Measurements from ENCODE around the gene ACTN4. TPM values are rescaled to one million over a fixed set of nuclear protein-coding genes. Genes with fewer than 3 reads are reported as not detected.
"Not testable (repeated sequence)": the region's sequence is repeated elsewhere in the genome, so short reads cannot be mapped to it uniquely, and the experiment has no call there.

The ACTN4 gene
- total RNA-seq, 2 donors from 2014 or later = 1,019 to 1,060 TPM

GRCh38 chr19:38619361-38620174 is 27.9 kb upstream of the ACTN4 start:
- no peak for TF ChIP-seq CTCF (IDR thresholded peaks at IDR 0.05)
- peaks cover 7% of the 10 kb centered on the region for H3K4me1 ChIP-seq
- peaks cover 9% of the 10 kb centered on the region for H3K36me3 ChIP-seq
- intact Hi-C loops (cut with DNase I) = loop anchor here (10.0 kb wide), 2 partner anchors 75 to 215 kb away; partner anchors contain the start of gene FAM98C
- H3K4me3 ChIP-seq = peak overlapping the region; percentile 97
- DNase-seq = no peak
- no peaks in the 10 kb centered on the region for H3K27me3 ChIP-seq
- no peaks in the 10 kb centered on the region for H3K9me3 ChIP-seq
- peak overlapping the region; percentile 78 for H3K27ac ChIP-seq
- H3K9ac ChIP-seq (ENCODE audit: low read depth in 2 of 2, low read length in 2 of 2) = peak overlapping the region; percentile 99

- H3K36me3 ChIP-seq = peaks cover 28% of the 10 kb centered on the region
- H3K9me3 ChIP-seq = no peaks in the 10 kb centered on the region
- no peak overlapping the region for H3K27ac ChIP-seq
- no peak for TF ChIP-seq CTCF (IDR thresholded peaks at IDR 0.05)
- DNase-seq = no peak
- no peaks in the 10 kb centered on the region for H3K27me3 ChIP-seq
- H3K4me3 ChIP-seq = no peak overlapping the region
- H3K9ac ChIP-seq (ENCODE audit: low read depth in 2 of 2, low read length in 2 of 2) = no peak overlapping the region
- intact Hi-C loops (cut with DNase I) = loop anchor here (10.0 kb wide), 1 partner anchor 80 kb away; no protein-coding TSS in a partner anchor
- peaks cover 4% of the 10 kb centered on the region for H3K4me1 ChIP-seq
Measured at GRCh38 chr19:38624822-38625221, 22.6 kb upstream of the ACTN4 start.

GRCh38 chr19:38626401-38626800 is 21.0 kb upstream of the ACTN4 start:
- no peak for DNase-seq
- intact Hi-C loops (cut with DNase I) = loop anchor here (10.0 kb wide), 1 partner anchor 82 kb away; no protein-coding TSS in a partner anchor
- H3K36me3 ChIP-seq = peaks cover 28% of the 10 kb centered on the region
- H3K9me3 ChIP-seq = no peaks in the 10 kb centered on the region
- no peak overlapping the region for H3K27ac ChIP-seq
- no peak overlapping the region for H3K4me3 ChIP-seq
- H3K9ac ChIP-seq (ENCODE audit: low read depth in 2 of 2, low read length in 2 of 2) = no peak overlapping the region
- no peak for TF ChIP-seq CTCF (IDR thresholded peaks at IDR 0.05)
- H3K4me1 ChIP-seq = no peaks in the 10 kb centered on the region
- H3K27me3 ChIP-seq = no peaks in the 10 kb centered on the region

GRCh38 chr19:38629568-38629967 is 17.9 kb upstream of the ACTN4 start:
- intact Hi-C loops (cut with DNase I) = loop anchor here (10.0 kb wide), 1 partner anchor 85 kb away; no protein-coding TSS in a partner anchor
- Histone ChIP-seq H3K9me3 (no peaks in the 10 kb centered on the region), H3K4me1 (no peaks in the 10 kb centered on the region), H3K4me3 (no peak overlapping the region), H3K27ac (no peak overlapping the region), H3K9ac (ENCODE audit: low read depth in 2 of 2, low read length in 2 of 2) (no peak overlapping the region), H3K36me3 (peaks cover 24% of the 10 kb centered on the region), H3K27me3 (no peaks in the 10 kb centered on the region)
- DNase-seq = no peak
- TF ChIP-seq CTCF (IDR thresholded peaks at IDR 0.05) = no peak

GRCh38 chr19:38631301-38631700 is 16.1 kb upstream of the ACTN4 start:
- not testable (repeated sequence) for H3K9me3 ChIP-seq; H3K27ac ChIP-seq; H3K4me1 ChIP-seq; H3K27me3 ChIP-seq; H3K4me3 ChIP-seq; DNase-seq; H3K9ac ChIP-seq (ENCODE audit: low read depth in 2 of 2, low read length in 2 of 2)
- intact Hi-C loops (cut with DNase I) = loop anchor here (10.0 kb wide), 1 partner anchor 294 kb away; no protein-coding TSS in a partner anchor
- peaks cover 14% of the 10 kb centered on the region for H3K36me3 ChIP-seq

GRCh38 chr19:38631811-38632475 is 15.5 kb upstream of the ACTN4 start:
- intact Hi-C loops (cut with DNase I) = loop anchor here (10.0 kb wide), 1 partner anchor 293 kb away; no protein-coding TSS in a partner anchor
- not testable (repeated sequence) for H3K4me3 ChIP-seq; H3K27ac ChIP-seq; H3K27me3 ChIP-seq; H3K9ac ChIP-seq (ENCODE audit: low read depth in 2 of 2, low read length in 2 of 2); H3K4me1 ChIP-seq; DNase-seq; H3K9me3 ChIP-seq
- peaks cover 11% of the 10 kb centered on the region for H3K36me3 ChIP-seq
